HCT116 (cell line): Measurements from ENCODE around the gene CHURC1. TPM values are rescaled to one million over a fixed set of nuclear protein-coding genes. Genes with fewer than 3 reads are reported as not detected.

Experiments
- ATAC-seq: fragments of 200-7000 bp; cut with Tn5 transposase; 2 replicates; pipeline ENCODE4 v1.9.1; 2020; ENCODE audit warnings: mild to moderate bottlenecking, moderate library complexity
- BruUV-seq: library from RNA; stranded (reverse); fragments of 400-500 nt; replicated peaks from 2 replicates; lab custom pipeline; 2021; lab: Mats Ljungman, UMichigan
- CTCF ChIA-PET: fragments of 300-600 bp; sonication (Branson Sonifier 250); formaldehyde crosslinking; loops from one replicate; lab custom pipeline; 2021; ENCODE audit warnings: antibody characterized with exemption; lab: Charles Lee
- POLR2A ChIA-PET: fragments of 300-600, 350-600 bp; sonication (Branson Sonifier 250); formaldehyde crosslinking; loops from one replicate; lab custom pipeline; 2021; ENCODE audit warnings: antibody characterized with exemption; lab: Charles Lee
- RAD21 ChIA-PET, 2 experiments: fragments of 300-600 bp; sonication (Branson Sonifier 250); formaldehyde crosslinking; loops; one replicate each; lab custom pipeline; 2023; ENCODE audit warnings: low total read pairs in 2 of 2; ENCODE audit not compliant: uncharacterized antibody in 2 of 2, unreplicated experiment in 2 of 2, low non-redundant PET in 1 of 2; lab: Charles Lee
- DNase-seq: peaks from one replicate; pipeline ENCODE4 v3.0.0-alpha.2; 2010; ENCODE audit warnings: low read depth, low spot score
- H2AFZ ChIP-seq: fragments of 200-600 bp; shearing (Covaris generic), sonication (generic); 2 replicates; pipeline ENCODE4 v1.6.1; 2017; ENCODE audit warnings: low read depth, mixed run types, mixed read lengths, antibody characterized with exemption, low read length; ENCODE audit not compliant: poor library complexity, severe bottlenecking
- H3K27ac ChIP-seq: 2 replicates; pipeline ENCODE4 v1.5.1; 2012; ENCODE audit warnings: low read depth, low read length
- H3K27me3 ChIP-seq: fragments of 200-600 bp; sonication (generic); 2 replicates; pipeline ENCODE4 v1.6.1; 2016; ENCODE audit warnings: mixed run types, low read length, mixed read lengths; ENCODE audit not compliant: insufficient read depth
- H3K36me3 ChIP-seq, 2 experiments: fragments of 200-500 bp in 1 of 2; fragments of 200-600 bp in 1 of 2; sonication (Bioruptor generic) in 1 of 2; sonication (generic) in 1 of 2; 2 replicates each; pipeline versions ENCODE4 v1.5.1 to v1.6.1; 2014 to 2016; ENCODE audit warnings: low read length in 2 of 2, inconsistent platforms in 1 of 2, mixed read lengths in 1 of 2, mixed run types in 1 of 2; ENCODE audit not compliant: insufficient read depth in 2 of 2, control insufficient read depth in 1 of 2
- H3K4me1 ChIP-seq, 2 experiments: fragments of 200-600 bp in 1 of 2; sonication (generic) in 1 of 2; 2 replicates each; pipeline versions ENCODE4 v1.5.1 to v1.6.1; 2012 to 2017; ENCODE audit warnings: low read length in 2 of 2, inconsistent platforms in 1 of 2, mild to moderate bottlenecking in 1 of 2, mixed read lengths in 1 of 2, mixed run types in 1 of 2, moderate library complexity in 1 of 2; ENCODE audit not compliant: insufficient read depth in 2 of 2, control insufficient read depth in 1 of 2
- H3K4me2 ChIP-seq: fragments of 200-600 bp; sonication (generic); 2 replicates; pipeline ENCODE4 v1.6.1; 2017; ENCODE audit warnings: mixed run types, low read length, mixed read lengths
- H3K4me3 ChIP-seq, 2 experiments: fragments of 200-600 bp in 1 of 2; sonication (generic) in 1 of 2; replicated peaks in 1 of 2; 2 replicates each; pipeline ENCODE4 v1.5.1; 2011 to 2016; ENCODE audit warnings: low read length in 2 of 2, control low read depth in 1 of 2, low read depth in 1 of 2, mild to moderate bottlenecking in 1 of 2, mixed read lengths in 1 of 2, mixed run types in 1 of 2
- H3K79me2 ChIP-seq: fragments of 200-600 bp; sonication (generic); 2 replicates; pipeline ENCODE4 v1.6.1; 2017; ENCODE audit warnings: mild to moderate bottlenecking, mixed run types, low read length, moderate library complexity, mixed read lengths; ENCODE audit not compliant: insufficient read depth
- H3K9ac ChIP-seq: fragments of 200-600 bp; sonication (generic); 2 replicates; pipeline ENCODE4 v1.6.1; 2016; ENCODE audit warnings: low read length, mixed read lengths
- H3K9me2 ChIP-seq: fragments of 200-600 bp; sonication (generic), shearing (Covaris generic); 2 replicates; pipeline ENCODE4 v1.6.1; 2017; ENCODE audit warnings: mixed run types, mild to moderate bottlenecking, moderate library complexity; ENCODE audit not compliant: insufficient read depth
- H3K9me3 ChIP-seq, 2 experiments: fragments of 200-500 bp in 1 of 2; fragments of 200-600 bp in 1 of 2; sonication (Bioruptor generic) in 1 of 2; sonication (generic) in 1 of 2; 2 replicates each; pipeline ENCODE4 v1.6.1; 2014 to 2017; ENCODE audit warnings: low read length in 2 of 2, mixed read lengths in 2 of 2, inconsistent platforms in 1 of 2, low read depth in 1 of 2, mild to moderate bottlenecking in 1 of 2, mixed run types in 1 of 2, moderate library complexity in 1 of 2; ENCODE audit not compliant: control insufficient read depth in 1 of 2, insufficient read depth in 1 of 2
- H4K20me1 ChIP-seq: fragments of 200-600 bp; sonication (generic), shearing (Covaris generic); 2 replicates; pipeline ENCODE4 v1.6.1; 2017; ENCODE audit warnings: mixed run types, mild to moderate bottlenecking, moderate library complexity; ENCODE audit not compliant: insufficient read depth
- CEBPB ChIP-seq: IDR thresholded peaks from 2 replicates; pipeline ENCODE4 v1.6.1; 2012; ENCODE audit warnings: low read depth
- EGR1 ChIP-seq: IDR thresholded peaks from 2 replicates; pipeline ENCODE4 v1.6.1; 2012; ENCODE audit warnings: low read depth
- EZH2phosphoT487 ChIP-seq: fragments of 200-600 bp; IDR thresholded peaks from 2 replicates; pipeline ENCODE4 v1.6.1; 2018; ENCODE audit warnings: antibody characterized with exemption, borderline replicate concordance
- MAX ChIP-seq: IDR thresholded peaks from 2 replicates; pipeline ENCODE4 v1.6.1; 2012
- POLR2A ChIP-seq: IDR thresholded peaks from 2 replicates; pipeline ENCODE4 v1.7.0; 2011; ENCODE audit warnings: borderline replicate concordance; ENCODE audit not compliant: insufficient read depth, insufficient read length; ENCODE audit errors: extremely low read depth
- POLR2AphosphoS5 ChIP-seq: IDR thresholded peaks from 2 replicates; pipeline ENCODE4 v1.6.1; 2011; ENCODE audit warnings: mild to moderate bottlenecking, low read depth, low read length, moderate library complexity
- RAD21 ChIP-seq: IDR thresholded peaks from 2 replicates; pipeline ENCODE4 v1.6.1; 2012; ENCODE audit warnings: low read depth, mild to moderate bottlenecking
- REST ChIP-seq: IDR thresholded peaks from 2 replicates; pipeline ENCODE4 v1.6.1; 2012; ENCODE audit warnings: low read depth
- SIN3A ChIP-seq: IDR thresholded peaks from 2 replicates; pipeline ENCODE4 v1.6.1; 2012; ENCODE audit warnings: low read depth
- YY1 ChIP-seq: IDR thresholded peaks from 2 replicates; pipeline ENCODE4 v1.6.1; 2011; ENCODE audit warnings: low read length, low read depth, moderate library complexity, mild to moderate bottlenecking; ENCODE audit not compliant: insufficient replicate concordance; ENCODE audit errors: extremely low read depth
- ZNF274 ChIP-seq: fragments of 200-500 bp; sonication (Bioruptor generic); IDR thresholded peaks from 2 replicates; pipeline ENCODE4 v1.6.1; 2014; ENCODE audit warnings: mild to moderate bottlenecking, low read depth, low read length, inconsistent platforms
- intact Hi-C: fragments of 100-400 bp; cut with micrococcal nuclease; formaldehyde crosslinking; loops from 2 replicates; pipeline ENCODE4 v1.10.0; 2022
- total RNA-seq: library from RNA; stranded (reverse); gene quantifications from one replicate; pipeline ENCODE4 v1.2.1, GENCODE V29; 2021; ENCODE audit not compliant: unreplicated experiment

CHURC1 gene
- total RNA-seq, 1 experiment from 2014 or later, result 47.5 TPM

GRCh38 chr14:64865992-64866391 is 48.3 kb upstream of the CHURC1 start:
- Histone ChIP-seq H3K4me2 (no peak overlapping the region), H3K79me2 (no peaks in the 10 kb centered on the region), H2AFZ (no peak overlapping the region), H3K9ac (no peak overlapping the region), H3K27me3 (no peaks in the 10 kb centered on the region), H3K36me3 (no peaks in the 10 kb centered on the region), H4K20me1 (no peaks in the 10 kb centered on the region), H3K9me3 (no peaks in the 10 kb centered on the region), H3K4me3 (no peak overlapping the region), H3K9me2 (no peaks in the 10 kb centered on the region), H3K4me1 (no peaks in the 10 kb centered on the region), H3K27ac (no peak overlapping the region)
- ATAC-seq (no peak), DNase-seq (no peak)
- CTCF ChIA-PET, result no interaction called here
- POLR2A ChIA-PET, result no interaction called here
- RAD21 ChIA-PET, result no interaction called here
- intact Hi-C loops, result no loop called here
- TF ChIP-seq SIN3A (no peak), CEBPB (no peak), YY1 (no peak), POLR2A (no peak), POLR2AphosphoS5 (no peak)
- no TSS peak for BruUV-seq

- CTCF ChIA-PET, result no interaction called here
Observed at GRCh38 chr14:64867182-64867581, 47.1 kb upstream of the CHURC1 start.

More at GRCh38 chr14:64867182-64867581, 47.1 kb upstream of the CHURC1 start:
- H3K4me2 ChIP-seq, result no peak overlapping the region
- no peak overlapping the region for H3K9ac ChIP-seq
- no peaks in the 10 kb centered on the region for H3K36me3 ChIP-seq
- H3K79me2 ChIP-seq, result no peaks in the 10 kb centered on the region
- H3K27ac ChIP-seq, result no peak overlapping the region
- intact Hi-C loops, result no loop called here
- no peaks in the 10 kb centered on the region for H4K20me1 ChIP-seq
- ATAC-seq, result no peak
- no peaks in the 10 kb centered on the region for H3K4me1 ChIP-seq
- H3K9me2 ChIP-seq, result no peaks in the 10 kb centered on the region
- POLR2A ChIA-PET, result no interaction called here
- RAD21 ChIA-PET, result no interaction called here
- TF ChIP-seq MAX (no peak), RAD21 (no peak), POLR2AphosphoS5 (no peak), CEBPB (no peak), EZH2phosphoT487 (no peak), ZNF274 (no peak), SIN3A (no peak), POLR2A (no peak), EGR1 (no peak), REST (no peak)
- TF ChIP-seq, all 23 proteins: peak for 0
- Histone ChIP-seq H3K4me3 (no peak overlapping the region), H3K9me3 (no peaks in the 10 kb centered on the region), H3K27me3 (no peaks in the 10 kb centered on the region), H2AFZ (no peak overlapping the region)
- DNase-seq, result no peak
- BruUV-seq, result no TSS peak
